Activated CD4-positive, alpha-beta T cell treated with anti-CD3 and anti-CD28 coated beads, Interleukin-2, amount 10 ng/mL, durations not matched to agents 7 days and 5 days (primary cell): ENCODE measurements around the gene DZIP3. TPM values are rescaled to one million over a fixed set of nuclear protein-coding genes. Genes with fewer than 3 reads are reported as not detected.
"Not testable (repeated sequence)": the region's sequence is repeated elsewhere in the genome, so short reads cannot be mapped to it uniquely, and the experiment has no call there.

Experiments used
- CTCF ChIA-PET: fragments of 350-600 bp; sonication (Branson Sonifier 250); formaldehyde crosslinking; loops from one replicate; lab custom pipeline; 2021; ENCODE audit warnings: antibody characterized with exemption; lab: Charles Lee
- POLR2A ChIA-PET: fragments of 350-600 bp; sonication (Branson Sonifier 250); formaldehyde crosslinking; loops from one replicate; lab custom pipeline; 2021; ENCODE audit warnings: antibody characterized with exemption; lab: Charles Lee
- DNase-seq: peaks from one replicate; pipeline ENCODE4 v3.0.0-alpha.2; 2020
- H3K27ac Mint-ChIP-seq: one replicate; pipeline ENCODE4 v1.8.0; 2021; ENCODE audit warnings: mild to moderate bottlenecking, moderate library complexity, mixed read lengths
- H3K27me3 Mint-ChIP-seq: one replicate; pipeline ENCODE4 v1.8.0; 2021; ENCODE audit warnings: mixed read lengths
- H3K36me3 Mint-ChIP-seq: one replicate; pipeline ENCODE4 v1.8.0; 2021; ENCODE audit warnings: low read depth, mixed read lengths
- H3K4me1 Mint-ChIP-seq: one replicate; pipeline ENCODE4 v1.8.0; 2021; ENCODE audit warnings: mixed read lengths
- H3K4me3 Mint-ChIP-seq: one replicate; pipeline ENCODE4 v1.8.0; 2021; ENCODE audit warnings: mild to moderate bottlenecking, moderate library complexity, mixed read lengths
- H3K9me3 Mint-ChIP-seq: one replicate; pipeline ENCODE4 v1.8.0; 2021; ENCODE audit warnings: mixed read lengths
- total RNA-seq, 2 experiments: library from RNA; stranded (reverse); gene quantifications; one replicate each; pipeline ENCODE4 v1.2.3, GENCODE V29; 2021

Gene DZIP3
- total RNA-seq, 2 experiments from 2014 or later: 13.0 to 13.8 TPM

DNA sequence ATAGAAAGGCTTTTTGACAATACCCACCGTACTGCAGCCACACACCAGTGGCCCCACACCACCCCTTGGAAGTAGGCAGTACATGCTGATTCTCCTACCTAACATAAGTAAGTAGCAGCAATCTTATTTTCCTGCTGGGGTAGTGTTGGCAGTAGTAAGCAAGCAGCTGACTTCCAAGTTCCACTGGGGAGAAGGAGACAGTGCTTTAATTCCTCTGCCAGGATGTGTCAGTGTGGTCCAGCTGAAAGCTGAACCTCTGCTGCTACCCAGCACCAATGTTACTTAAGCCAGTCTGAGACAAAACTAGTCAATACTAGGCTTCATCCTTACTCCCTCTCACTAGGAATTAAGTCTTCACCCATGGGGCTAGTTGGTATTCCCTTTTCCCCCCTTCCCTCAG lies 74.7 kb downstream of the DZIP3 start:
- Mint-ChIP-seq H3K27me3 (no peaks in the 10 kb centered on the region), H3K27ac (no peak overlapping the region), H3K4me3 (no peak overlapping the region), H3K9me3 (no peaks in the 10 kb centered on the region), H3K4me1 (peaks cover 22% of the 10 kb centered on the region), H3K36me3 (peaks cover 13% of the 10 kb centered on the region)
- DNase-seq: no peak
- ChIA-PET POLR2A (no interaction called here), CTCF (interaction anchor here (0.6 to 2.3 kb wide), 7 partner anchors 75 to 418 kb away, joined by 3 to 10 read pairs (median 3); partner anchors contain the start of genes CIP2A and DZIP3)

DNA sequence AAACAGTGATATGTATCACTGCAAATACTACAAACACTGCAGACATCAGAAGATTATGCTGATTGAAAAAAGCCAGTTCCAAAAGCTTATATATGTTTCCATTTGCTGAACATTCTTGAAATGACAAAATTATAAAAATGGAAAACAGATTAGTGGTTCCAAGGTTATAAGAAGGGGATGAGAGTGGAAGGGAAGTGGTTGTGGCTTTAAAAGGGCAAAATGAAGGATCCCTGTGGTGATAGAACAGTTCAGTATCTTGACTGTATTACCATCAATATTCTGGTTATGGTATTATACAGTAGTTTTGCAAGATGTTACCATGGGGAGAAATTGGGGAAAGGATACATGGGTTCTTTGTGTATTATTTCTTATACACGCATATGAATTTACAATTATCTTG lies 77.8 kb downstream of the DZIP3 start:
- Mint-ChIP-seq H3K4me3 (no peak overlapping the region), H3K9me3 (no peaks in the 10 kb centered on the region), H3K27me3 (no peaks in the 10 kb centered on the region), H3K4me1 (peaks cover 17% of the 10 kb centered on the region), H3K27ac (no peak overlapping the region), H3K36me3 (peaks cover 17% of the 10 kb centered on the region)
- POLR2A ChIA-PET: no interaction called here
- DNase-seq: no peak
- CTCF ChIA-PET: interaction anchor here (0.6 kb wide), 2 partner anchors 134 to 416 kb away, joined by 3 read pairs; no protein-coding TSS in a partner anchor

DNA sequence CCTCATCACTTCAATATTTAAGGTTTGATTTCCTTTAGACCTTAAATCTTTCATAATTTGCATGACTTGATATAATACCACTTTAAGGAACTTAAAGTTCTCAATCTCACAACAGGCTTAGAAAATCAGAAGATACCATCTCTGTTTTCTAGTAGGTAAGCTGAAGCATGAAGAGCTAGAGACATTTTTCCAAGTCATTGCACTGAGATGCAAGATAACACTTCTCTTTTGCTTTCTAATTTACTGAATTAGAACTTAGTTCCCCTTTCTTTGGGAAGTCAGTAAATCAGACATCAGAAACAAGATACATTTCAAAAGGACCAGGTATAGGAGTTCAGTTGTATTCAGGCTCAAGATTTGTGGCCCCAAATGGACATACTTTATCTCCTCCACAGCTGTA lies 79.7 kb downstream of the DZIP3 start:
- H3K9me3 Mint-ChIP-seq: no peaks in the 10 kb centered on the region
- no peaks in the 10 kb centered on the region for H3K27me3 Mint-ChIP-seq
- H3K27ac Mint-ChIP-seq: no peak overlapping the region
- peaks cover 19% of the 10 kb centered on the region for H3K36me3 Mint-ChIP-seq
- H3K4me1 Mint-ChIP-seq: peaks cover 17% of the 10 kb centered on the region
- no peak for DNase-seq
- ChIA-PET POLR2A (no interaction called here), CTCF (interaction anchor here (1.0 to 1.7 kb wide), 2 partner anchors 39 to 245 kb away, joined by 5 to 7 read pairs; no protein-coding TSS in a partner anchor)
- no peak overlapping the region for H3K4me3 Mint-ChIP-seq

DNA sequence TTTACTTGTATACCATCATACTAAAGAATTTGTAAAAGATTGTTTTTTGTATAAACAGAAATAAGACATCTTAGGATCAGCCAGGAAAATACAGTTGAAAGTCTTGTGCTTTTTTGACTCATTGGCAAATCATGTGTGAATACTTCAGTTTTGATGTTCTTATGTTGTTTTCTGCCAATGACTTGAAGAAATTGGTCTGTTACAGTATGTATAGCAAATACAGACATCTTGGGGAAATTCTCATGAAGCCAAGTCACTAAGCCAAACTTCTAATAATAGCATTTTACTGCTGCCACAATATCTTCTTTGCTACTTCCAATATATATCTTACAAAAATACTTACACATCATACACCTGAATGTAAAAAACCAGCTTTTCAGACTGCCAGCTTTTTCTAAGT lies 83.2 kb downstream of the DZIP3 start:
- ChIA-PET POLR2A (no interaction called here), CTCF (interaction anchor here (0.9 to 1.6 kb wide), 2 partner anchors 11 to 145 kb away, joined by 3 to 5 read pairs; no protein-coding TSS in a partner anchor)
- Mint-ChIP-seq H3K36me3 (peaks cover 13% of the 10 kb centered on the region), H3K4me3 (no peak overlapping the region), H3K4me1 (peaks cover 4% of the 10 kb centered on the region), H3K27ac (no peak overlapping the region), H3K27me3 (no peaks in the 10 kb centered on the region), H3K9me3 (no peaks in the 10 kb centered on the region)
- DNase-seq: no peak

DNA sequence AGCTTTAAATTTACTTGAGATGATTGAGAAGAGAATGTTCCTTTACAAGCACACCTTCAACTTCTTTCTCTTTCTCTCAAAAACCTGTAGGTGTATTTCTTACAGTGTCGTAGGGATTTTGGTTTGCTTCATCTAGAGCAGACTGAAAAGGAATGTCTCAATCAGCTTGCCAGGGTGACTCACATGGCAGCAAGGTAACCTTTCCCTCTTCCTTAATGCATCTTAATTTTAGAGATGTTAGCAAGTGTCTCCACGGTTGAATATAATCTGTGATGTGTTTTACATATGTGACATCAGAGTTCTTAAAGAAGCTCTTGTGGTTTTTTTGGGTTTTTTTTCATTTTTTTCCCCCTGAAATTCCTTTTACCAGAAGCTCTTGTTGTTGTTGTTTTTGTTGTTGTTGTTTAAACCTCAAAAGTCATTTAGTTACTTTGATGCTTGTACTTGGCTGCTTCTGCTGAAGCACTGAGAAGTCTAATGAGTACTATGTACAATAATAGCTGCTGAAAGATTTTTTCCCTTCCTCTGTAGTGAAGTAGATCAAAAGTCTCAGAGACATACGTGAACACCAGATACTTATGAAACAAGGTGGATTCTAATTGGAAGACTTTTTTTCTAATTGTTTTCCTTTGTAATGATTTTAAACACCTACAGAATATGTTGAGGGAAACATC lies 84.6 kb downstream of the DZIP3 start:
- ChIA-PET CTCF (interaction anchor here (1.1 to 1.6 kb wide), 3 partner anchors 12 to 144 kb away, joined by 3 to 5 read pairs (median 3); no protein-coding TSS in a partner anchor), POLR2A (interaction anchor here (0.6 kb wide), 1 partner anchor 69 kb away, joined by 5 read pairs; no protein-coding TSS in a partner anchor)
- no peak overlapping the region for H3K27ac Mint-ChIP-seq
- H3K27me3 Mint-ChIP-seq: no peaks in the 10 kb centered on the region
- H3K4me1 Mint-ChIP-seq: peaks cover 4% of the 10 kb centered on the region
- peaks cover 17% of the 10 kb centered on the region for H3K36me3 Mint-ChIP-seq
- no peak for DNase-seq
- no peaks in the 10 kb centered on the region for H3K9me3 Mint-ChIP-seq
- no peak overlapping the region for H3K4me3 Mint-ChIP-seq

DNA sequence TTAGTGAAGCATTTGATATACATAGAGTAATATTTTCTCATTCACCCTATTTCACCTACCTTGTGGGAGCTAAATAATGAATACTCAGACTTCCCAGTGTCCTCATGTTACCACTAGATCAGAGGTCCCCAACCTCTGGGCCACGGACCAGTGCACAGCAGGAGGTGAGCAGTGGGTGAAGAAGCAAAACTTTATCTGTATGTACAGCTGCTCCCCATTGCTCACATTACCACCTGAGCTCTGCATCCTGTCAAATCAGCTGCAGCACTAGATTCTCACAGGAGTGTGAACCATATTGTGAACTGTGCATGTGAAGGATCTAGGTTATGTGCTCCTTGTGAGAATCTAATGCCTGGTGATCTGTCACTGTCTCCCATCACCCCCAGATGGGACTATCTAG lies 88.3 kb downstream of the DZIP3 start:
- H3K27ac Mint-ChIP-seq: no peak overlapping the region
- H3K4me3 Mint-ChIP-seq: no peak overlapping the region
- CTCF ChIA-PET: interaction anchor here (1.6 kb wide), 1 partner anchor 10 kb away, joined by 3 read pairs; no protein-coding TSS in a partner anchor
- H3K27me3 Mint-ChIP-seq: no peaks in the 10 kb centered on the region
- DNase-seq: no peak
- H3K36me3 Mint-ChIP-seq: peaks cover 20% of the 10 kb centered on the region
- H3K4me1 Mint-ChIP-seq: peaks cover 4% of the 10 kb centered on the region
- POLR2A ChIA-PET: no interaction called here
- no peaks in the 10 kb centered on the region for H3K9me3 Mint-ChIP-seq

DNA sequence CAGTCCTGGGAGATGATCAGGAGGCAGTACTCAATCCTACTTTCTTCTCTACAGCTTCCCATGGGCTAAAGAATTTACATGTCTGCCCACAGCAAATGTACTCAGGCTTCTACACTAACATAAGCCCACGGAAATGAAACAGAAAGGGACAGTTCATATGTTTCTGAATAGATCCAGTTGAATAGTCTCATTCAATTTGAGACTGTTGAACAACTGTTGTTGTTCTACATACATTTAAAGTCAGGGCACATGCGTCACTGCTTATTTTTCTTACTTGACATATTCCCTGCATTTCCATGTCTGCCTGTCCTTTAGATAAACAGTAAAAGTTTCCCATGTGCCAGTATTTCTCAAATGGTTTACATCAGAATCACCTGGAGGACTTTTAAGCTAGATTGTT lies 102.8 kb downstream of the DZIP3 start:
- H3K4me3 Mint-ChIP-seq, H3K9me3 Mint-ChIP-seq, DNase-seq, CTCF ChIA-PET, H3K27ac Mint-ChIP-seq, H3K4me1 Mint-ChIP-seq, POLR2A ChIA-PET, H3K27me3 Mint-ChIP-seq: not testable (repeated sequence)
- H3K36me3 Mint-ChIP-seq: peaks cover 29% of the 10 kb centered on the region

DNA sequence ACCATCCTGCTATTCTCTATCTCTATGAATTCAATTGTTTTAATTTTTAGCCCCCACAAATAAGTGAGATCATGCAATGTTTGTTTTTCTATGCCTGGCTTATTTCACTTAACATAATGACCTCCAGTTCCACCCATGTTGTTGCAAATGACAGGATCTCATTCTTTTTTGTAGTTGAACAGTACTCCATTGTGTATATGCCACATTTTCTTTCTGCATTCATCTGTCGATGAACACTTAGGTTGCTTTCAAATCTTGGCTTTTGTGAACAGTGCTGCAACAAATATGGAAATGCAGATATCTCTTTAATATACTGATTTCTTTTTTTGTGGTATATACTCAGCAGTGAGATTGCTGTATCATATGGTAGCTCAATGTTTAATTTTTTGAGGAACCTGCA lies 108.9 kb downstream of the DZIP3 start:
- POLR2A ChIA-PET: no interaction called here
- no peak overlapping the region for H3K4me3 Mint-ChIP-seq
- H3K9me3 Mint-ChIP-seq: peaks cover 13% of the 10 kb centered on the region
- no peaks in the 10 kb centered on the region for H3K4me1 Mint-ChIP-seq
- H3K27ac Mint-ChIP-seq: no peak overlapping the region
- no peaks in the 10 kb centered on the region for H3K27me3 Mint-ChIP-seq
- DNase-seq: no peak
- CTCF ChIA-PET: no interaction called here
- H3K36me3 Mint-ChIP-seq: peaks cover 9% of the 10 kb centered on the region

DNA sequence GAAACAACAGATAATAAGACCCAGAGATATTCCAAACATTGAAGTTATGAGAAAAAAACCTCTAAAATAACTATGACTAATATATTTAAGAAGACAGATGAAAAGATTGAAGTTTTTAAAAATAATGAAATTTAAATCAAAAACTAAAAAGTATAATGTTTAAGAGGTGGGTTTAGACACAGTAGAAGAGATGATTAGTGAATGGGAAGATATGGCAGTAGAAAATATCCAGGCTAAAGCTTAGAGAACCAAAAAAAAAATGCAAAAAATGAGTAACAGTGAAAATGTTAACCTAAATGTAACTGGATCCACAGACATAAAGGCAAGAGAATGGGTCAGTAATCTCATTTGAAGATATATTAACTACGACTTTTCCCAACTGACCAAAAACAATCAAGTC lies 115.5 kb downstream of the DZIP3 start:
- POLR2A ChIA-PET: no interaction called here
- Mint-ChIP-seq H3K36me3 (peaks cover 3% of the 10 kb centered on the region), H3K4me3 (no peak overlapping the region), H3K27ac (no peak overlapping the region), H3K4me1 (no peaks in the 10 kb centered on the region), H3K27me3 (no peaks in the 10 kb centered on the region), H3K9me3 (peaks cover 22% of the 10 kb centered on the region)
- DNase-seq: no peak
- CTCF ChIA-PET: no interaction called here

DNA sequence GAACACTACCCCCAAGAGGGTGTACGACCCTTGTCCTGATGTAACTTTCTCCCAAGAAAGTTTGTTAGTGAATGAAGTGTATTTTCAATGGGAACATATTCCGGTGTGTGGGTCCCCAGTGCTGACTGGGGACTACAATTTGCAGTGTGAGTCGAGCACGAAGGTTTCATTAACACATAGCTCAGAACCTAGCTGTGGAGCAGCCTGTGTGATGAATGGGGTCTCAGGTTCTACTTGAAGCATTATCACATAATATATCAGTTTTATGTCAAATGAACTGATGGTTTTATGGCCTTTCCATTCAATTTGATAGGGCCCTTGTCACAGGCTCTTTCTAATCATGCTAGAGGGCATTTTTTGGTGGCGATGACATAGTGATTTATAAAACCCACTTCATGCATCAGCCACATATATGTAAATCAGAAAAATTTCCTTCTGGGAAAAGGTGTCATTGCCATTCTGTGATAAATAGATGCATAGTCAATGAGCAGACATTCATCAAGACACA lies 123.5 kb downstream of the DZIP3 start:
- H3K4me1 Mint-ChIP-seq: no peaks in the 10 kb centered on the region
- no peaks in the 10 kb centered on the region for H3K36me3 Mint-ChIP-seq
- no peak overlapping the region for H3K4me3 Mint-ChIP-seq
- H3K9me3 Mint-ChIP-seq: no peaks in the 10 kb centered on the region
- ChIA-PET CTCF (no interaction called here), POLR2A (no interaction called here)
- H3K27me3 Mint-ChIP-seq: no peaks in the 10 kb centered on the region
- no peak for DNase-seq
- H3K27ac Mint-ChIP-seq: no peak overlapping the region

DNA sequence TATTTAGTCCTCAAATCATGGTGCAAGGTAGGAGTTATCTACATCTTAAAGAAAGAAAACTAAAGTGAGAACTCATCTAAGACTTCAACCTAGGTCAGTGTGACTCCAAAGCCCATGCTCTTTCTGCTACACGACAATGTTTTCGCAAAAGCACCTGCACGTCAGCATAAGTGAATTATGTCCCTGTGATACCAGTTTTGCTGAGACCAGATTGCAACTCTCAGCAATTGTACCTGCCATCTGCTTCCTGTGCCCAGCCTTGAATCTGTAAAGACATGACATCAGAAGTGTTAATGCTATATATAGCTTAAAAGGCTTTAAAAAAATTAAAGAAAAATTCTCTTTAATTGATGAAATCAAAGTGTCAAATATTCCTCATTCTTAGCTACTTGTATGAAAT lies 124.3 kb downstream of the DZIP3 start:
- ChIA-PET CTCF (no interaction called here), POLR2A (no interaction called here)
- H3K27me3 Mint-ChIP-seq: no peaks in the 10 kb centered on the region
- H3K9me3 Mint-ChIP-seq: no peaks in the 10 kb centered on the region
- H3K4me3 Mint-ChIP-seq: no peak overlapping the region
- no peaks in the 10 kb centered on the region for H3K4me1 Mint-ChIP-seq
- no peak overlapping the region for H3K27ac Mint-ChIP-seq
- H3K36me3 Mint-ChIP-seq: no peaks in the 10 kb centered on the region
- no peak for DNase-seq

DNA sequence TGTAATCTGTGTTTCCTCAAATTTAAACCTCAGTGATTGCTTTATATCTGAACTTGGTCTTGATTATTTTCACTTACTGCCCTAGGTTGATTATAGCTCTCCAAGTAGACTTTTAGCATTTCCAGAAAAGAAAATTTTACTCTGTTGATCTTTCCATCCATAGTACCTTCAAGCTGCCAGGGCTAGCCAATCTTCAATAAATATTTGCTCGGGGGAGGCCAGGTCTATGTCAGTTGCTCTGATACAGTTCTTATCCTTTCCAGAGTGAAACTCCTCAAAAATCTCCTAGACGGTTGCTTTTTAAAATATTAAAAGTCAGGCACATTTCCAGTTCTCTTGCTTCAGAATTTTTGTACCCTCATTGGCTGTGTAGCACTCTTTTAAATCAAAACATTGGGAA lies 128.9 kb downstream of the DZIP3 start:
- H3K27ac Mint-ChIP-seq: no peak overlapping the region
- peaks cover 12% of the 10 kb centered on the region for H3K9me3 Mint-ChIP-seq
- H3K4me1 Mint-ChIP-seq: peaks cover 2% of the 10 kb centered on the region
- no peaks in the 10 kb centered on the region for H3K36me3 Mint-ChIP-seq
- DNase-seq: no peak
- no peak overlapping the region for H3K4me3 Mint-ChIP-seq
- ChIA-PET CTCF (no interaction called here), POLR2A (no interaction called here)
- H3K27me3 Mint-ChIP-seq: no peaks in the 10 kb centered on the region

DNA sequence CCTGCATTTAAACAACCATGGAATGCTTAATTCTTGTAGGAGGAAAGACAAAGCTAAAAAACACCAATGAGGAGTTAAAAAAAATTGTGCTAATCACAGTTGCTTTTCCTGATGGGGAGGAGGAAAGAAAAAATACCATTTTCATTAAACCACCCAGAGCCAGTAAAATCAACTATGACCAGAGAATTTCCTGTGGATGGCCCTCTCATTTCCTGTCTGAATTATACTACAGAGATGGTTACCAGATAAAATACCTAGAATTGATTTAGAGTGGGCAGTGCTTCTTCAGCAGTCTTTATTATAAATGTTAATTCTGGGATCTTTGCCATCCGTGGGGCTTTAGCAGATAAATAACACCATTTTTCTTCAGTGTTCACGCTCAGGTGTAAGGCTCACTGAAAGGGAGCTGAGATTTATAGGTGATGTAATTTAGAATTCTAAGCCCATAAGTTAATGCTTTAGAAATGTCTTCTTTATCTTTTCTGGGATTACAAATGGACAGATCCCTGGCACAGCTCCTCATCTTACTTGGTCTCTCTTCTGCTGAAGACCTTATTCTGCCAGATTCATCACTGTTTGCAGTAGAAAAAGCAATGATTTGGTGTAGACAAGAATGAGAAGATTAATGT lies 129.8 kb downstream of the DZIP3 start:
- DNase-seq: no peak
- H3K9me3 Mint-ChIP-seq: peaks cover 14% of the 10 kb centered on the region
- no peaks in the 10 kb centered on the region for H3K36me3 Mint-ChIP-seq
- POLR2A ChIA-PET: no interaction called here
- no peaks in the 10 kb centered on the region for H3K27me3 Mint-ChIP-seq
- CTCF ChIA-PET: interaction anchor here (1.3 to 1.4 kb wide), 2 partner anchors 11 to 45 kb away, joined by 3 read pairs; no protein-coding TSS in a partner anchor
- H3K27ac Mint-ChIP-seq: no peak overlapping the region
- peaks cover 2% of the 10 kb centered on the region for H3K4me1 Mint-ChIP-seq
- H3K4me3 Mint-ChIP-seq: no peak overlapping the region
